Activated B cell treated with CpG ODN at 0.5 μM for 24 hours (primary cell): Measurements from ENCODE around the gene SMARCA4. TPM values are rescaled to one million over a fixed set of nuclear protein-coding genes. Genes with fewer than 3 reads are reported as not detected.

Experiments used
- ATAC-seq: fragments of 200-7000 bp; cut with Tn5 transposase; one replicate; pipeline ENCODE4 v1.10.0; 2021; ENCODE audit warnings: low read depth, mild to moderate bottlenecking, moderate library complexity
- CTCF ChIA-PET: fragments of 350-600 bp; sonication (Branson Sonifier 250); formaldehyde crosslinking; loops from one replicate; lab custom pipeline; 2021; ENCODE audit warnings: antibody characterized with exemption; lab: Charles Lee
- POLR2A ChIA-PET: fragments of 350-600 bp; sonication (Branson Sonifier 250); formaldehyde crosslinking; loops from one replicate; lab custom pipeline; 2021; ENCODE audit warnings: antibody characterized with exemption; lab: Charles Lee
- DNase-seq: peaks from one replicate; pipeline ENCODE4 v3.0.0; 2022
- H3K27ac Mint-ChIP-seq: one replicate; pipeline ENCODE4 v1.8.0; 2020; ENCODE audit warnings: mixed read lengths
- H3K27me3 Mint-ChIP-seq: one replicate; pipeline ENCODE4 v1.8.0; 2021; ENCODE audit warnings: mixed read lengths
- H3K36me3 Mint-ChIP-seq: one replicate; pipeline ENCODE4 v1.8.0; 2021; ENCODE audit warnings: low read depth, mixed read lengths
- H3K4me1 Mint-ChIP-seq: one replicate; pipeline ENCODE4 v1.8.0; 2021; ENCODE audit warnings: mixed read lengths
- H3K4me3 Mint-ChIP-seq: one replicate; pipeline ENCODE4 v1.8.0; 2020; ENCODE audit warnings: mild to moderate bottlenecking, mixed read lengths
- H3K9me3 Mint-ChIP-seq: one replicate; pipeline ENCODE4 v1.8.0; 2020; ENCODE audit warnings: mixed read lengths
- intact Hi-C: fragments of 100-400 bp; cut with micrococcal nuclease; formaldehyde crosslinking; loops from one replicate; pipeline ENCODE4 v1.15.1; 2024
- total RNA-seq: library from RNA; stranded (reverse); gene quantifications from 2 replicates; pipeline ENCODE4 v1.2.3, GENCODE V29; 2022
- TF ChIP-seq, protein P1 (sequence below): fragments of 200-600 bp; IDR thresholded peaks from one replicate; pipeline ENCODE4 v1.8.0; 2022; ENCODE audit warnings: antibody characterized with exemption, mild to moderate bottlenecking

Gene SMARCA4
- total RNA-seq, 1 donor from 2014 or later, result 93.6 TPM

DNA sequence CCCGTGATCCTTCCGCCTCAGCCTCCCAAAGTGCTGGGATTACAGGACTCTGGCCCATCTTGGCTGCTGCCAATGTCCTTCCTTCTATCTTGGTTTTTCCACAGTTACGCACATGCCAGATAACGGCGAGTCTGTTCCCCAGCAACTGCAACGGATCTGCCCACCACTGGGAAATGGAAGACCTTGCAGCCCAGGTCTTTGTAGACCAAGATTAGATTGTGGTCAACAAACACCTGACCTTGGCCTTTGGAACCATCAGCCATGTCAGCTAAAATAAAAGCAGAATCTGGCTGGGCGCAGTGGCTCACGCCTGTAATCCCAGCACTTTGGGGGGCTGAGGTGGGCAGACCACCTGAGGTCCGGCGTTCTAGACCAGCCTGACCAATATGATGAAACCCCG is 118.1 kb downstream of the SMARCA4 start:
- H3K4me1 Mint-ChIP-seq, result peaks cover 11% of the 10 kb centered on the region
- H3K9me3 Mint-ChIP-seq, result no peaks in the 10 kb centered on the region
- TF ChIP-seq, protein P1, sequence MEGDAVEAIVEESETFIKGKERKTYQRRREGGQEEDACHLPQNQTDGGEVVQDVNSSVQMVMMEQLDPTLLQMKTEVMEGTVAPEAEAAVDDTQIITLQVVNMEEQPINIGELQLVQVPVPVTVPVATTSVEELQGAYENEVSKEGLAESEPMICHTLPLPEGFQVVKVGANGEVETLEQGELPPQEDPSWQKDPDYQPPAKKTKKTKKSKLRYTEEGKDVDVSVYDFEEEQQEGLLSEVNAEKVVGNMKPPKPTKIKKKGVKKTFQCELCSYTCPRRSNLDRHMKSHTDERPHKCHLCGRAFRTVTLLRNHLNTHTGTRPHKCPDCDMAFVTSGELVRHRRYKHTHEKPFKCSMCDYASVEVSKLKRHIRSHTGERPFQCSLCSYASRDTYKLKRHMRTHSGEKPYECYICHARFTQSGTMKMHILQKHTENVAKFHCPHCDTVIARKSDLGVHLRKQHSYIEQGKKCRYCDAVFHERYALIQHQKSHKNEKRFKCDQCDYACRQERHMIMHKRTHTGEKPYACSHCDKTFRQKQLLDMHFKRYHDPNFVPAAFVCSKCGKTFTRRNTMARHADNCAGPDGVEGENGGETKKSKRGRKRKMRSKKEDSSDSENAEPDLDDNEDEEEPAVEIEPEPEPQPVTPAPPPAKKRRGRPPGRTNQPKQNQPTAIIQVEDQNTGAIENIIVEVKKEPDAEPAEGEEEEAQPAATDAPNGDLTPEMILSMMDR, result no peak
- no peak overlapping the region for H3K4me3 Mint-ChIP-seq
- DNase-seq (no peak), ATAC-seq (no peak)
- no peak overlapping the region for H3K27ac Mint-ChIP-seq
- ChIA-PET POLR2A (interaction anchor here (0.6 kb wide), 1 partner anchor 701 kb away, joined by 3 read pairs; no protein-coding TSS in a partner anchor), CTCF (interaction anchor here (0.6 kb wide), 1 partner anchor 121 kb away, joined by 3 read pairs; no protein-coding TSS in a partner anchor)
- no peaks in the 10 kb centered on the region for H3K36me3 Mint-ChIP-seq
- peaks cover 29% of the 10 kb centered on the region for H3K27me3 Mint-ChIP-seq
- intact Hi-C loops, result no loop called here

DNA sequence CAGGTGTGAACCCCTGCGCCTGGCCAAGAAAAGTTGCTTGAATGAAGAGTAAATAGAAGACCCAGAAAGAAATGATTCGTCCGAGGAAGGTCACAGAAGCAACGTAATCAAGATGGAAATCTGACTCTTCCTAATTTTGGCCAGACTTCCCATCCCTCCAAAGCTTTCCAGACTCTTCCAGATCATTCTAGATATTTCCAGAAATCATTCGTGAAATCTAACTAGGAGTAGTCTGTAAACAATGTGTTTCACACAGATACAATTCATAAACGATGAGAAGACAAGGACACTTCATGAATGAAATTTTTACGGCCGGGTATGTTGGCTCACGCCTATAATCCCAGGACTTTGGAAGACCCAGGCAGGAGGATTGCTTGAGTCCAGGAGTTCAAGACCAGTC is 119.2 kb downstream of the SMARCA4 start:
- Mint-ChIP-seq H3K4me1 (peaks cover 2% of the 10 kb centered on the region), H3K27me3 (peaks cover 21% of the 10 kb centered on the region), H3K9me3 (no peaks in the 10 kb centered on the region), H3K36me3 (no peaks in the 10 kb centered on the region), H3K27ac (no peak overlapping the region), H3K4me3 (no peak overlapping the region)
- no peak for ATAC-seq
- intact Hi-C loops, result no loop called here
- DNase-seq, result no peak
- ChIA-PET POLR2A (no interaction called here), CTCF (no interaction called here)
- TF ChIP-seq, protein P1, result no peak

DNA sequence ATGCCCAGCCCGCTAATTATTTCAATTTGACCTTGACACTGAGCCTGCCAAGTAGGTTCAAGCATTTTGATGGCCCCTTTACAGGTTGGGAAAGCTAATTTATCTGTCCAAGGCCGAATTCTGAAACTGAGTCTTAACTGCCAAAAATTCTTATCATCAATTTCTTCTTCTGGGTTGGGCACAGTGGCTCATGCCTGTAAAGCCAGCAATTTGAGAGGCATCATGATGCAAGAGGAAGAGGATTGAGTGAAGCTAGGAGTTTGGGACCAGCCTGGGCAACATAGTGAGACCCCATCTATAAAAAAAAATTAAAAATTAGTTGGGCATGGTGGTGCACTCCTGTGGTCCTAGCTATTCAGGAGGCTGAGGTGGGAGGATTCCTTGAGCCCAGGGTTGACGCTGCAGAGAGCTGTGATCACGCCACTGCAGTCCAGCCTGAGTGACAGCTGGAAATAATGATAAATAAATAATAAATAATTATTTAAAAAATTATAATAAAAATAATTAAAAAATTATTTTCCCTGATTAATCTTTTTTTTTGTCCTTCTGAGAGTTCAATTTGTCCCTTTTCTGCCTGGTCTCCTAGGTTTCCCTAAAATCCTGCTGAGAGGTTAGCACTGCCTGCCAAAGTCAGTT is 127.2 kb downstream of the SMARCA4 start:
- POLR2A ChIA-PET, result interaction anchor here (0.5 to 1.4 kb wide), 3 partner anchors 16 to 352 kb away, joined by 4 to 6 read pairs (median 4); no protein-coding TSS in a partner anchor
- Mint-ChIP-seq H3K27ac (no peak overlapping the region), H3K9me3 (no peaks in the 10 kb centered on the region), H3K4me3 (no peak overlapping the region), H3K4me1 (peaks cover 26% of the 10 kb centered on the region), H3K36me3 (peaks cover 3% of the 10 kb centered on the region), H3K27me3 (peaks cover 17% of the 10 kb centered on the region)
- no peak for ATAC-seq
- intact Hi-C loops, result no loop called here
- TF ChIP-seq, protein P1, result no peak
- DNase-seq, result no peak
- CTCF ChIA-PET, result no interaction called here

DNA sequence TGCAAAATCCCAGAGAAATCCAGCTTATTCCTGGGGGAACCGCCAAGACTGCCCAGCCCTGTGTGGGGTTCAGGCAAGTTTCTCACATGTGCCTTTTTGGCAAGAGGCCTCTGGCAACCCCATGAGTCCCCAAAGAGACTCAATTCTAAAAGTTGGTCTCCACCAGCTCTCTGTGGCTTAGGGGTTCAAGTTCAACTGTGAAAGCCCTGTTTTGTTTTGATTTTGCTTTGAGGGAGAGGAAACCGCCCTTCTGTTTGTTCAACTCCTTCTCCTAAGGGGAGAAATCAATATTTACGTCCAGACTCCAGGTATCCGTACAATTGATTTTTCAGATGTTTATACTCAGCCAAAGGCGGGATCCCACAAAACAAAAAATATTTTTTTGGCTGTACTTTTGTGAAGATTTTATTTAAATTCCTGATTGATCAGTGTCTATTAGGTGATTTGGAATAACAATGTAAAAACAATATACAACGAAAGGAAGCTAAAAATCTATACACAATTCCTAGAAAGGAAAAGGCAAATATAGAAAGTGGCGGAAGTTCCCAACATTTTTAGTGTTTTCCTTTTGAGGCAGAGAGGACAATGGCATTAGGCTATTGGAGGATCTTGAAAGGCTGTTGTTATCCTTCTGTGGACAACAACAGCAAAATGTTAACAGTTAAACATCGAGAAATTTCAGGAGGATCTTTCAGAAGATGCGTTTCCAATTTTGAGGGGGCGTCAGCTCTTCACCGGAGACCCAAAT is 127.8 kb downstream of the SMARCA4 start:
- Mint-ChIP-seq H3K27me3 (peaks cover 15% of the 10 kb centered on the region), H3K36me3 (peaks cover 3% of the 10 kb centered on the region), H3K9me3 (no peaks in the 10 kb centered on the region), H3K27ac (peak overlapping the region; percentile 41), H3K4me1 (peaks cover 30% of the 10 kb centered on the region), H3K4me3 (peak overlapping the region; percentile 78)
- DNase-seq (no peak), ATAC-seq (no peak)
- intact Hi-C loops, result no loop called here
- TF ChIP-seq, protein P1, result no peak
- ChIA-PET CTCF (no interaction called here), POLR2A (interaction anchor here (0.6 to 1.4 kb wide), 5 partner anchors 37 to 893 kb away, joined by 3 to 6 read pairs (median 4); partner anchors contain the start of gene TMED1)
